SK-N-SH (cell line): Measurements from ENCODE around the gene POLR3E. TPM values are rescaled to one million over a fixed set of nuclear protein-coding genes. Genes with fewer than 3 reads are reported as not detected.

ENCODE experiments used
- CTCF ChIA-PET: fragments of 300-600, 350-600 bp; formaldehyde crosslinking; extraction: SDS; loops from one replicate; lab custom pipeline; 2021; lab: Yijun Ruan, JAX
- POLR2A ChIA-PET: fragments of 350-600 bp; sonication (Branson Sonifier 250); formaldehyde crosslinking; extraction: SDS; loops from one replicate; lab custom pipeline; 2020; ENCODE audit warnings: antibody characterized with exemption, inconsistent platforms; lab: Yijun Ruan, JAX
- DNase-seq: peaks from one replicate; pipeline ENCODE4 v3.0.0; 2012
- H2AFZ ChIP-seq: fragments of 200-600 bp; sonication (generic); 2 replicates; pipeline ENCODE4 v1.8.1; 2016; ENCODE audit warnings: antibody characterized with exemption, mild to moderate bottlenecking, low read depth
- H3F3A ChIP-seq: fragments of 200-600 bp; sonication (generic); replicated peaks from 2 replicates; pipeline ENCODE3; 2016; ENCODE audit warnings: antibody characterized with exemption, mild to moderate bottlenecking; ENCODE audit not compliant: insufficient read depth
- H3K27ac ChIP-seq, 2 experiments: fragments of 200-500 bp in 1 of 2; fragments of 200-600 bp in 1 of 2; sonication (Bioruptor generic) in 1 of 2; sonication (generic), shearing (Covaris generic) in 1 of 2; 2 replicates each; pipeline versions ENCODE4 v1.5.1 to v1.6.1; 2014 to 2016; ENCODE audit warnings: low read depth in 2 of 2, inconsistent platforms in 1 of 2, low read length in 1 of 2, mild to moderate bottlenecking in 1 of 2, mixed read lengths in 1 of 2
- H3K27me3 ChIP-seq: fragments of 200-600 bp; sonication (generic), shearing (Covaris generic); 2 replicates; pipeline ENCODE4 v1.6.1; 2016; ENCODE audit warnings: mixed run types; ENCODE audit not compliant: insufficient read depth
- H3K36me3 ChIP-seq, 2 experiments: fragments of 200-500 bp in 1 of 2; fragments of 200-600 bp in 1 of 2; sonication (Bioruptor generic) in 1 of 2; sonication (generic) in 1 of 2; replicated peaks in 1 of 2; 2 replicates each; pipeline versions ENCODE3 to v1.5.1; 2014 to 2016; ENCODE audit warnings: low read length in 1 of 2, mild to moderate bottlenecking in 1 of 2; ENCODE audit not compliant: insufficient read depth in 2 of 2, control insufficient read depth in 1 of 2
- H3K4me1 ChIP-seq, 2 experiments: fragments of 200-500 bp in 1 of 2; fragments of 200-600 bp in 1 of 2; sonication (Bioruptor generic) in 1 of 2; sonication (generic), shearing (Covaris generic) in 1 of 2; 2 replicates each; pipeline versions ENCODE4 v1.5.1 to v1.6.1; 2014 to 2016; ENCODE audit warnings: low read depth in 1 of 2, low read length in 1 of 2, mixed run types in 1 of 2; ENCODE audit not compliant: insufficient read depth in 2 of 2, control insufficient read depth in 1 of 2
- H3K4me2 ChIP-seq: fragments of 200-600 bp; sonication (generic), shearing (Covaris generic); 2 replicates; pipeline ENCODE4 v1.6.1; 2017; ENCODE audit warnings: mixed run types
- H3K4me3 ChIP-seq, 2 experiments: fragments of 200-500 bp in 1 of 2; fragments of 200-600 bp in 1 of 2; sonication (Bioruptor generic) in 1 of 2; sonication (generic), shearing (Covaris generic) in 1 of 2; 2 replicates each; pipeline versions ENCODE4 v1.5.1 to v1.8.1; 2014 to 2016; ENCODE audit warnings: low read depth in 2 of 2, inconsistent platforms in 1 of 2, low read length in 1 of 2, mild to moderate bottlenecking in 1 of 2, mixed read lengths in 1 of 2, moderate library complexity in 1 of 2
- H3K79me2 ChIP-seq: fragments of 200-600 bp; sonication (generic); 2 replicates; pipeline ENCODE4 v1.8.1; 2017; ENCODE audit warnings: mild to moderate bottlenecking; ENCODE audit not compliant: insufficient read depth
- H3K9ac ChIP-seq: fragments of 200-600 bp; sonication (generic); 2 replicates; pipeline ENCODE4 v1.6.1; 2017; ENCODE audit warnings: mixed run types
- H3K9me2 ChIP-seq: fragments of 200-600 bp; sonication (generic); 2 replicates; pipeline ENCODE4 v1.6.1; 2017; ENCODE audit warnings: mixed run types
- H3K9me3 ChIP-seq: fragments of 200-600 bp; sonication (generic); 2 replicates; pipeline ENCODE4 v1.6.1; 2017; ENCODE audit warnings: mixed run types, mild to moderate bottlenecking, moderate library complexity
- H4K20me1 ChIP-seq: fragments of 200-600 bp; sonication (generic); 2 replicates; pipeline ENCODE4 v1.6.1; 2017; ENCODE audit warnings: mild to moderate bottlenecking, mixed run types; ENCODE audit not compliant: insufficient read depth
- EZH2phosphoT487 ChIP-seq: fragments of 200-600 bp; sonication (generic); IDR thresholded peaks from 2 replicates; pipeline ENCODE4 v1.6.1; 2017; ENCODE audit warnings: low read depth, mixed run types, mild to moderate bottlenecking, antibody characterized with exemption, moderate library complexity, borderline replicate concordance
- FOSL2 ChIP-seq: IDR thresholded peaks from 2 replicates; pipeline ENCODE4 v1.4.0; 2012; ENCODE audit warnings: low read depth, mild to moderate bottlenecking, moderate library complexity, borderline replicate concordance
- FOXM1 ChIP-seq: IDR thresholded peaks from 2 replicates; pipeline ENCODE4 v1.4.0; 2012; ENCODE audit warnings: low read depth, mild to moderate bottlenecking
- GABPA ChIP-seq: IDR thresholded peaks from 2 replicates; pipeline ENCODE4 v1.4.0; 2012; ENCODE audit warnings: low read depth, mild to moderate bottlenecking
- GATA2 ChIP-seq: sonication (generic); formaldehyde crosslinking; IDR thresholded peaks from 2 replicates; pipeline ENCODE4 v1.5.0; 2020; ENCODE audit warnings: mild to moderate bottlenecking, missing genetic modification reagents
- JUND ChIP-seq: IDR thresholded peaks from 2 replicates; pipeline ENCODE4 v1.4.0; 2012
- MEF2A ChIP-seq: IDR thresholded peaks from 2 replicates; pipeline ENCODE4 v1.4.0; 2012; ENCODE audit warnings: low read depth, borderline replicate concordance
- NRF1 ChIP-seq: IDR thresholded peaks from 2 replicates; pipeline ENCODE4 v1.6.1; 2012; ENCODE audit warnings: low read depth, mild to moderate bottlenecking, low read length
- POLR2AphosphoS5 ChIP-seq: IDR thresholded peaks from 2 replicates; pipeline ENCODE4 v1.6.1; 2012; ENCODE audit warnings: low read depth, low read length
- REST ChIP-seq: IDR thresholded peaks from 2 replicates; pipeline ENCODE4 v1.6.1; 2012; ENCODE audit warnings: mild to moderate bottlenecking, low read depth, low read length, moderate library complexity
- RFX5 ChIP-seq: IDR thresholded peaks from 2 replicates; pipeline ENCODE4 v1.6.1; 2012; ENCODE audit warnings: mild to moderate bottlenecking, improper control_type of control experiment, low read length
- SIN3A ChIP-seq: IDR thresholded peaks from 2 replicates; pipeline ENCODE4 v1.6.1; 2012; ENCODE audit warnings: low read depth, mild to moderate bottlenecking, low read length, moderate library complexity, borderline replicate concordance
- SMC3 ChIP-seq: IDR thresholded peaks from 2 replicates; pipeline ENCODE4 v1.6.1; 2012; ENCODE audit warnings: low read depth, low read length, improper control_type of control experiment
- TEAD4 ChIP-seq: IDR thresholded peaks from 2 replicates; pipeline ENCODE4 v1.4.0; 2012; ENCODE audit warnings: mild to moderate bottlenecking, borderline replicate concordance; ENCODE audit not compliant: insufficient read depth
- YY1 ChIP-seq: IDR thresholded peaks from 2 replicates; pipeline ENCODE4 v1.4.0; 2012; ENCODE audit warnings: low read depth, mild to moderate bottlenecking
- WGBS: methylation state at CpG from one replicate; pipeline ENCODE4 v1.1.6; 2017; ENCODE audit warnings: low lambda C conversion rate; 5-methylcytosine and 5-hydroxymethylcytosine counted together
- polyA plus RNA-seq, 3 experiments: library from polyadenylated mRNA; depleted of rRNA; stranded (reverse); fragments of >200 nt; gene quantifications; 2 replicates each; pipeline ENCODE4 v1.2.3, GENCODE V29; 2012
- TF ChIP-seq, protein P1 (sequence below): IDR thresholded peaks from 2 replicates; pipeline ENCODE4 v1.4.0; 2012; ENCODE audit warnings: low read depth, borderline replicate concordance
- TF ChIP-seq, protein P2 (sequence below): fragments of 200-600 bp; sonication (generic); IDR thresholded peaks from 2 replicates; pipeline ENCODE4 v1.6.1; 2017; ENCODE audit warnings: antibody characterized with exemption, mild to moderate bottlenecking, moderate library complexity
- TF ChIP-seq, protein P3 (sequence below): IDR thresholded peaks from 2 replicates; pipeline ENCODE4 v1.4.0; 2012; ENCODE audit warnings: low read depth

The POLR3E gene
- polyA plus RNA-seq, 1 of the 3 experiments (the other 2 are of a cell fraction) = 59.6 TPM

DNA sequence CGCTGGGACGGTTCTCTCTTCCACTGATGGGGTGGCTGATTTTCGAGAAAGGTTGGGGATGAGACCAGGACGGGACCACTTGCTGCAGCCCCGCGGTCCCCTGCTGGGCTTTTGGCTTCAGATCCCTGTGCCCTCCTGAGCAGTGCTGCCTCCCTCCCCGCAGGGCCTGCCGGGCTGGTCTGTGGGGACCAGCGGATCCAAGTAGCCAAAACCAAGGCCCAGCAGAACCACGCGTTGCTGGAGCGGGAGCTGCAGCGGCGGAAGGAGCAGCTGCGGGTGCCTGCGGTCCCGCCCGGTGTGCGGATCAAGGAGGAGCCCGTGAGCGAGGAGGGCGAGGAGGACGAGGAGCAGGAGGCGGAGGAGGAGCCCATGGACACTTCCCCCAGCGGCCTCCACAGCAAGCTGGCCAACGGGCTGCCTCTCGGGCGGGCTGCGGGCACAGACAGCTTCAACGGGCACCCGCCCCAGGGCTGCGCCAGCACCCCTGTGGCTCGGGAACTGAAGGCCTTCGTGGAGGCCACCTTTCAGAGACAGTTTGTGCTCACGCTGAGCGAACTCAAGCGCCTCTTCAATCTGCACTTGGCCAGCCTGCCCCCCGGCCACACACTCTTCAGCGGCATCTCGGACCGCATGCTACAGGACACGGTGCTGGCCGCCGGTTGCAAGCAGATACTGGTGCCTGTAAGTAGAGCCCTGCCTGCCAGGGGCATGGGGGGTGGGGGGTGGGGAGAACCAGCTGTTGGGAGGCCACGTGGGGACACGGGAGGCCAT lies 28.6 kb downstream of the POLR3E start:
- Histone ChIP-seq H3K27ac (no peak overlapping the region), H3K9me3 (no peaks in the 10 kb centered on the region), H4K20me1 (0 out of 2 replicates have a peak, but pooled peaks cover 5% of the 10 kb centered on the region), H3K9me2 (no peaks in the 10 kb centered on the region), H3K79me2 (no peaks in the 10 kb centered on the region; the same call in 1 of the 2 replicates), H2AFZ (no peak overlapping the region), H3K4me2 (no peak overlapping the region), H3K4me3 (no peak overlapping the region), H3K27me3 (no peaks in the 10 kb centered on the region), H3K9ac (no peak overlapping the region), H3K36me3 (peaks cover 0 to 69% of the 10 kb centered on the region in 2 experiments), H3K4me1 (peaks cover 0 to 6% of the 10 kb centered on the region in 2 experiments; a peak in 1 of 4 replicates), H3F3A (peaks cover 12% of the 10 kb centered on the region)
- WGBS = 98% methylated on average over 35 of the region's 46 CpGs
- ChIA-PET POLR2A (no interaction called here), CTCF (interaction anchor here (1.1 kb wide), 1 partner anchor 24 kb away, joined by 3 read pairs; no protein-coding TSS in a partner anchor)
- DNase-seq = no peak
- TF ChIP-seq FOSL2 (no peak), YY1 (no peak), TEAD4 (no peak), NRF1 (no peak), SIN3A (no peak), POLR2AphosphoS5 (no peak), MEF2A (no peak), RFX5 (no peak), JUND (no peak), GABPA (no peak), REST (no peak), SMC3 (no peak), GATA2 (CRISPR knock-in tag) (no peak), FOXM1 (no peak), EZH2phosphoT487 (no peak)
- TF ChIP-seq, protein P1, sequence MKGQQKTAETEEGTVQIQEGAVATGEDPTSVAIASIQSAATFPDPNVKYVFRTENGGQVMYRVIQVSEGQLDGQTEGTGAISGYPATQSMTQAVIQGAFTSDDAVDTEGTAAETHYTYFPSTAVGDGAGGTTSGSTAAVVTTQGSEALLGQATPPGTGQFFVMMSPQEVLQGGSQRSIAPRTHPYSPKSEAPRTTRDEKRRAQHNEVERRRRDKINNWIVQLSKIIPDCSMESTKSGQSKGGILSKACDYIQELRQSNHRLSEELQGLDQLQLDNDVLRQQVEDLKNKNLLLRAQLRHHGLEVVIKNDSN = no peak
- TF ChIP-seq, protein P2, sequence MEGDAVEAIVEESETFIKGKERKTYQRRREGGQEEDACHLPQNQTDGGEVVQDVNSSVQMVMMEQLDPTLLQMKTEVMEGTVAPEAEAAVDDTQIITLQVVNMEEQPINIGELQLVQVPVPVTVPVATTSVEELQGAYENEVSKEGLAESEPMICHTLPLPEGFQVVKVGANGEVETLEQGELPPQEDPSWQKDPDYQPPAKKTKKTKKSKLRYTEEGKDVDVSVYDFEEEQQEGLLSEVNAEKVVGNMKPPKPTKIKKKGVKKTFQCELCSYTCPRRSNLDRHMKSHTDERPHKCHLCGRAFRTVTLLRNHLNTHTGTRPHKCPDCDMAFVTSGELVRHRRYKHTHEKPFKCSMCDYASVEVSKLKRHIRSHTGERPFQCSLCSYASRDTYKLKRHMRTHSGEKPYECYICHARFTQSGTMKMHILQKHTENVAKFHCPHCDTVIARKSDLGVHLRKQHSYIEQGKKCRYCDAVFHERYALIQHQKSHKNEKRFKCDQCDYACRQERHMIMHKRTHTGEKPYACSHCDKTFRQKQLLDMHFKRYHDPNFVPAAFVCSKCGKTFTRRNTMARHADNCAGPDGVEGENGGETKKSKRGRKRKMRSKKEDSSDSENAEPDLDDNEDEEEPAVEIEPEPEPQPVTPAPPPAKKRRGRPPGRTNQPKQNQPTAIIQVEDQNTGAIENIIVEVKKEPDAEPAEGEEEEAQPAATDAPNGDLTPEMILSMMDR = no peak
- TF ChIP-seq, protein P3, sequence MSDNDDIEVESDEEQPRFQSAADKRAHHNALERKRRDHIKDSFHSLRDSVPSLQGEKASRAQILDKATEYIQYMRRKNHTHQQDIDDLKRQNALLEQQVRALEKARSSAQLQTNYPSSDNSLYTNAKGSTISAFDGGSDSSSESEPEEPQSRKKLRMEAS = no peak
